Keratinocyte (primary cell): ENCODE data around the gene ZNF165. TPM values are rescaled to one million over a fixed set of nuclear protein-coding genes. Genes with fewer than 3 reads are reported as not detected.

Experiments
- DNase-seq: peaks from one replicate; pipeline ENCODE4 v3.0.0-alpha.2; 2011; ENCODE audit warnings: low read depth, missing footprints, low spot score
- FAIRE-seq: peaks from 2 replicates; lab custom pipeline; 2011; peaks lifted over from hg19 to GRCh38; lab: Jason Lieb, UNC
- H2AFZ ChIP-seq: 2 replicates; pipeline ENCODE4 v1.6.0; 2012; ENCODE audit warnings: low read length, control low read depth, inconsistent platforms; ENCODE audit not compliant: control insufficient read depth
- H3K27ac ChIP-seq: 2 replicates; pipeline ENCODE4 v1.5.1; 2011; ENCODE audit warnings: low read length; ENCODE audit not compliant: control insufficient read depth, insufficient read depth
- H3K27me3 ChIP-seq: 3 replicates; pipeline ENCODE4 v1.6.0; 2011; ENCODE audit warnings: low read length; ENCODE audit not compliant: control insufficient read depth, insufficient read depth; ENCODE audit errors: extremely low read depth
- H3K36me3 ChIP-seq, 2 experiments: 2 replicates in 1 of 2; 3 replicates in 1 of 2; pipeline ENCODE4 v1.5.1; 2011; ENCODE audit warnings: low read length in 2 of 2, mild to moderate bottlenecking in 1 of 2; ENCODE audit not compliant: control insufficient read depth in 2 of 2, insufficient read depth in 2 of 2; ENCODE audit errors: extremely low read depth in 1 of 2
- H3K4me1 ChIP-seq: 3 replicates; pipeline ENCODE4 v1.5.1; 2011; ENCODE audit warnings: low read length; ENCODE audit not compliant: control insufficient read depth, insufficient read depth; ENCODE audit errors: extremely low read depth
- H3K4me2 ChIP-seq: 3 replicates; pipeline ENCODE4 v1.6.0; 2011; ENCODE audit warnings: low read depth, low read length; ENCODE audit not compliant: control insufficient read depth, insufficient read depth; ENCODE audit errors: extremely low read depth
- H3K4me3 ChIP-seq, 3 experiments: fragments of 200-600 bp in 1 of 3; sonication (generic) in 1 of 3; 2 replicates in 2 of 3; 3 replicates in 1 of 3; pipeline ENCODE4 v1.5.1; 2011 to 2016; ENCODE audit warnings: low read length in 3 of 3, mild to moderate bottlenecking in 3 of 3, control low read depth in 2 of 3, inconsistent platforms in 1 of 3, low read depth in 1 of 3, mixed read lengths in 1 of 3, mixed run types in 1 of 3, moderate library complexity in 1 of 3; ENCODE audit not compliant: control insufficient read depth in 2 of 3, insufficient read depth in 2 of 3; ENCODE audit errors: extremely low read depth in 1 of 3
- H3K79me2 ChIP-seq: 2 replicates; pipeline ENCODE4 v1.6.0; 2012; ENCODE audit warnings: low read length; ENCODE audit not compliant: control insufficient read depth, insufficient read depth
- H3K9ac ChIP-seq: 3 replicates; pipeline ENCODE4 v1.6.0; 2011; ENCODE audit warnings: low read length; ENCODE audit not compliant: control insufficient read depth, insufficient read depth; ENCODE audit errors: extremely low read depth
- H3K9me1 ChIP-seq: 3 replicates; pipeline ENCODE4 v1.6.0; 2011; ENCODE audit warnings: low read length; ENCODE audit not compliant: control insufficient read depth, insufficient read depth; ENCODE audit errors: extremely low read depth
- H3K9me3 ChIP-seq: 2 replicates; pipeline ENCODE4 v1.5.1; 2012; ENCODE audit warnings: low read depth, low read length; ENCODE audit not compliant: control insufficient read depth
- H4K20me1 ChIP-seq: 3 replicates; pipeline ENCODE4 v1.6.0; 2011; ENCODE audit warnings: low read length; ENCODE audit not compliant: control insufficient read depth, insufficient read depth; ENCODE audit errors: extremely low read depth
- EZH2 ChIP-seq: IDR thresholded peaks from one replicate; pipeline ENCODE4 v1.6.1; 2012; ENCODE audit warnings: inconsistent platforms, mild to moderate bottlenecking, low read length, moderate library complexity
- dilution Hi-C: fragments of 300-500 bp; cut with MboI; formaldehyde crosslinking; loops from one replicate; pipeline ENCODE4 v1.7.0; 2020; ENCODE audit warnings: low sequenced_read_pairs; ENCODE audit not compliant: extremely low pct_ligation_motif_present
- polyA plus RNA-seq, 5 experiments: library from polyadenylated mRNA; depleted of rRNA in 3 of 5; stranded (reverse) in 3 of 5; stranded (forward) in 1 of 5; unstranded in 1 of 5; fragments of >200 nt; gene quantifications; 1 replicate in 1 of 5; 2 replicates in 3 of 5; 3 replicates in 1 of 5; pipeline versions ENCODE4 v1.2.1 to v1.2.3, GENCODE V29; 2011 to 2012; ENCODE audit warnings: missing spikeins in 2 of 5, low read depth in 1 of 5, low replicate concordance in 1 of 5
- TF ChIP-seq, protein P1 (sequence below), 3 experiments: IDR thresholded peaks in 1 of 3; conservative IDR thresholded peaks in 1 of 3; optimal IDR thresholded peaks in 1 of 3; 2 replicates in 2 of 3; 3 replicates in 1 of 3; pipeline versions ENCODE3 to v1.5.1; 2011; ENCODE audit warnings: low read length in 3 of 3, mild to moderate bottlenecking in 3 of 3, moderate library complexity in 2 of 3, control low read depth in 1 of 3, inconsistent platforms in 1 of 3; ENCODE audit not compliant: insufficient read depth in 2 of 3; ENCODE audit errors: extremely low read depth in 1 of 3

The ZNF165 gene
- polyA plus RNA-seq, 1 donor (not counting 4 experiments of a cell fraction or from before 2014, with no cell fraction given), result 3.6 TPM

DNA sequence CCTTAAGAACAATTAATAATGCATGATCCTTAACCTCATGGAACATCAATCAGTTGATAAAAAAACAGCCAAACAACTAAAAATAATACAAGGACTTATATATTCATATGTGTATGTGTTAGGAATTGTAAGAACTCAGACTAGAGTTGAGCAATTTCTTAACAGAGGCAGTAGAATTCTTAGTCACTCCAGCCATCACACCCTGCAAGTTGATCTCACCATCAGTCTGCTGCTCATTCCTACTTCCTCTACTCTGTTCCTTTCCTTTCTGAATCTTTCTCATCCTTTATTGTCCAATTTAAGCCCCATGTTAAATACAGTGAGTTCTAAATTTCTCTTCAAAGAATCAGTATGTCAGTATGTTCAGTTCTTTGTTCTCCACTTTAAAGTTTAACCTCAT lies 2.6 kb downstream of the ZNF165 start:
- Histone ChIP-seq H3K27me3 (no peaks in the 10 kb centered on the region), H3K4me2 (no peak overlapping the region), H3K36me3 (peaks cover 7 to 13% of the 10 kb centered on the region in 2 experiments), H4K20me1 (no peaks in the 10 kb centered on the region), H3K4me1 (peaks cover 8% of the 10 kb centered on the region), H3K9me3 (no peaks in the 10 kb centered on the region), H3K79me2 (peaks cover 17% of the 10 kb centered on the region), H3K9ac (no peak overlapping the region), H3K9me1 (no peaks in the 10 kb centered on the region), H3K27ac (no peak overlapping the region), H2AFZ (no peak overlapping the region), H3K4me3 (no peak overlapping the region)
- dilution Hi-C loops, result no loop called here
- DNase-seq, result no peak
- TF ChIP-seq EZH2, result no peak
- TF ChIP-seq, protein P1, sequence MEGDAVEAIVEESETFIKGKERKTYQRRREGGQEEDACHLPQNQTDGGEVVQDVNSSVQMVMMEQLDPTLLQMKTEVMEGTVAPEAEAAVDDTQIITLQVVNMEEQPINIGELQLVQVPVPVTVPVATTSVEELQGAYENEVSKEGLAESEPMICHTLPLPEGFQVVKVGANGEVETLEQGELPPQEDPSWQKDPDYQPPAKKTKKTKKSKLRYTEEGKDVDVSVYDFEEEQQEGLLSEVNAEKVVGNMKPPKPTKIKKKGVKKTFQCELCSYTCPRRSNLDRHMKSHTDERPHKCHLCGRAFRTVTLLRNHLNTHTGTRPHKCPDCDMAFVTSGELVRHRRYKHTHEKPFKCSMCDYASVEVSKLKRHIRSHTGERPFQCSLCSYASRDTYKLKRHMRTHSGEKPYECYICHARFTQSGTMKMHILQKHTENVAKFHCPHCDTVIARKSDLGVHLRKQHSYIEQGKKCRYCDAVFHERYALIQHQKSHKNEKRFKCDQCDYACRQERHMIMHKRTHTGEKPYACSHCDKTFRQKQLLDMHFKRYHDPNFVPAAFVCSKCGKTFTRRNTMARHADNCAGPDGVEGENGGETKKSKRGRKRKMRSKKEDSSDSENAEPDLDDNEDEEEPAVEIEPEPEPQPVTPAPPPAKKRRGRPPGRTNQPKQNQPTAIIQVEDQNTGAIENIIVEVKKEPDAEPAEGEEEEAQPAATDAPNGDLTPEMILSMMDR (optimal IDR thresholded peaks at IDR 0.05 in 1 of 3, IDR thresholded peaks at IDR 0.05 in 1 of 3, conservative IDR thresholded peaks at IDR 0.05 in 1 of 3; ENCODE audit: extremely low read depth in 1 of 3, insufficient read depth in 2 of 3, low read length in 3 of 3), result no peak
- no peak for FAIRE-seq

DNA sequence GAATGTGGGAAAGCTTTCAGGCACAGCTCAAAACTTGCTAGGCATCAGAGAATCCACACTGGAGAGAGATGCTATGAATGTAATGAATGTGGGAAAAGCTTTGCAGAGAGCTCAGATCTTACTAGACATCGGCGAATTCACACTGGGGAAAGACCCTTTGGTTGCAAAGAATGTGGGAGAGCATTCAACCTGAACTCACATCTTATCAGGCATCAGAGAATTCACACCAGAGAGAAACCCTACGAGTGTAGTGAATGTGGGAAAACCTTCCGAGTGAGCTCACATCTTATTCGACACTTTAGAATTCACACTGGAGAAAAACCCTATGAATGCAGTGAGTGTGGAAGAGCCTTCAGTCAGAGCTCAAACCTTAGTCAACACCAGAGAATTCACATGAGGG lies 8.7 kb downstream of the ZNF165 start:
- H3K9ac ChIP-seq, result no peak overlapping the region
- no peaks in the 10 kb centered on the region for H4K20me1 ChIP-seq
- H3K9me1 ChIP-seq, result no peaks in the 10 kb centered on the region
- H3K36me3 ChIP-seq, result peaks cover 22 to 41% of the 10 kb centered on the region in 2 experiments
- no peaks in the 10 kb centered on the region for H3K4me1 ChIP-seq
- no peak overlapping the region for H3K4me3 ChIP-seq
- no peak overlapping the region for H3K27ac ChIP-seq
- no peaks in the 10 kb centered on the region for H3K27me3 ChIP-seq
- peaks cover 4% of the 10 kb centered on the region for H3K9me3 ChIP-seq
- dilution Hi-C loops, result no loop called here
- DNase-seq (no peak), FAIRE-seq (no peak)
- H2AFZ ChIP-seq, result no peak overlapping the region
- H3K4me2 ChIP-seq, result no peak overlapping the region
- TF ChIP-seq, protein P1 (optimal IDR thresholded peaks at IDR 0.05 in 1 of 3, IDR thresholded peaks at IDR 0.05 in 1 of 3, conservative IDR thresholded peaks at IDR 0.05 in 1 of 3; ENCODE audit: extremely low read depth in 1 of 3, insufficient read depth in 2 of 3, low read length in 3 of 3), result no peak
- H3K79me2 ChIP-seq, result no peaks in the 10 kb centered on the region
